ENCODE data around the gene TRERF1. TPM values are rescaled to one million over a fixed set of nuclear protein-coding genes. Genes with fewer than 3 reads are reported as not detected.

The TRERF1 gene
- total and polyA plus RNA-seq, 2 of the 4 experiments (the other 2 are of a cell fraction) = 6.3 to 9.9 TPM

GRCh38 chr6:42225419-42225818, 226.3 kb downstream of the TRERF1 start:
- dilution Hi-C loops (cut with HindIII; ENCODE audit: low sequenced_read_pairs, unreplicated experiment) = no loop called here
- no peak overlapping the region for H3K9ac ChIP-seq (ENCODE audit: low read depth, low read length)
- H3K4me1 ChIP-seq (ENCODE audit: control insufficient read depth, insufficient read depth, low read length) = peaks cover 15% of the 10 kb centered on the region
- no peak overlapping the region for H2BK15ac ChIP-seq (ENCODE audit: low read depth, low read length)
- ChIA-PET POLR2A (ENCODE audit: unreplicated experiment) (no interaction called here), CTCF (interaction anchor here (0.6 to 1.3 kb wide), 3 partner anchors 24 to 322 kb away, joined by 3 to 6 read pairs (median 3); no protein-coding TSS in a partner anchor)
- H4K5ac ChIP-seq (ENCODE audit: low read depth, low read length) = no peak overlapping the region
- H2AK5ac ChIP-seq (ENCODE audit: low read depth, low read length) = no peak overlapping the region
- no peak overlapping the region for H2AK9ac ChIP-seq (replicated peaks; ENCODE audit: low read depth, low read length, poor library complexity)
- WGBS, 2 experiments (ENCODE audit: extremely low coverage in 2 of 2, insufficient read length in 1 of 2) = no CpG with 5 or more reads among the region's 4 CpGs
- no peaks in the 10 kb centered on the region for H3K9me3 ChIP-seq (ENCODE audit: control insufficient read depth, insufficient read depth, low read length)
- no TSS peak for BruUV-seq (replicated peaks)
- no peak for ATAC-seq (ENCODE audit: low read depth)
- no peak overlapping the region for H3K4me2 ChIP-seq (ENCODE audit: low read depth, low read length)
- no peak overlapping the region for H3K23ac ChIP-seq (ENCODE audit: low read depth, low read length)
- no peak overlapping the region for H3K18ac ChIP-seq (ENCODE audit: low read depth, low read length)
- no peak overlapping the region for H3K4ac ChIP-seq (ENCODE audit: low read depth, low read length)
- H3K4me3 ChIP-seq (ENCODE audit: insufficient read depth, low read depth, low read length) = no peak overlapping the region
- H3K27ac ChIP-seq (ENCODE audit: insufficient read depth, low read length) = no peak overlapping the region
- H2BK120ac ChIP-seq (ENCODE audit: low read depth, low read length) = peak overlapping the region; percentile 5; the same call in 1 of the 2 replicates
- H3K9me1 ChIP-seq (ENCODE audit: insufficient read depth, low read length) = peaks cover 26% of the 10 kb centered on the region
- no peaks in the 10 kb centered on the region for H4K20me1 ChIP-seq (ENCODE audit: insufficient read depth, low read length)
- H3K14ac ChIP-seq (replicated peaks; ENCODE audit: low read depth, low read length) = no peak overlapping the region
- intact Hi-C loops (cut with micrococcal nuclease) = loop anchor here (10.0 kb wide), 1 partner anchor 109 kb away; no protein-coding TSS in a partner anchor
- no peak overlapping the region for H2AFZ ChIP-seq (replicated peaks; ENCODE audit: low read length, poor library complexity)
- no peak overlapping the region; a peak in 1 of 4 replicates for H4K8ac ChIP-seq (ENCODE audit: low read depth in 2 of 2, low read length in 2 of 2)
- no peak for DNase-seq
- no peak overlapping the region for H3K56ac ChIP-seq (ENCODE audit: extremely low read depth, insufficient read depth, low read length)
- in situ Hi-C loops (cut with MboI; ENCODE audit: low sequenced_read_pairs) = no loop called here
- no peak overlapping the region for H2BK20ac ChIP-seq (ENCODE audit: low read depth, low read length)
- no peaks in the 10 kb centered on the region for H3K27me3 ChIP-seq (ENCODE audit: control insufficient read depth, insufficient read depth, low read length)
- peak overlapping the region; percentile 91 for H2BK5ac ChIP-seq (ENCODE audit: low read depth, low read length, poor library complexity, severe bottlenecking)
- TF ChIP-seq MAZ (IDR thresholded peaks at IDR 0.05; ENCODE audit: borderline replicate concordance, low read depth, low read length) (no peak), BHLHE40 (IDR thresholded peaks at IDR 0.05; ENCODE audit: low read depth, low read length) (no peak), CHD1 (IDR thresholded peaks at IDR 0.05; ENCODE audit: low read depth, low read length) (no peak), NFE2L2 (IDR thresholded peaks at IDR 0.05; ENCODE audit: low read depth, low read length) (no peak), RFX5 (IDR thresholded peaks at IDR 0.05; ENCODE audit: low read depth, low read length) (no peak), MAFK (IDR thresholded peaks at IDR 0.05; ENCODE audit: low read depth, low read length) (no peak), FOS (IDR thresholded peaks at IDR 0.05; ENCODE audit: low read depth, low read length) (no peak), CTCF (conservative IDR thresholded peaks at IDR 0.05; ENCODE audit: low read depth, low read length) (no peak), CEBPB (IDR thresholded peaks at IDR 0.05; ENCODE audit: low read depth, low read length) (no peak), POLR2A (IDR thresholded peaks at IDR 0.05; ENCODE audit: low read depth, low read length) (no peak), RCOR1 (IDR thresholded peaks at IDR 0.05; ENCODE audit: insufficient replicate concordance, low read length) (no peak), USF2 (IDR thresholded peaks at IDR 0.05; ENCODE audit: low read depth, low read length) (no peak)
- peaks cover 3 to 22% of the 10 kb centered on the region in 2 experiments; a peak in 2 of 4 replicates for H3K79me1 ChIP-seq (ENCODE audit: low read depth in 1 of 2, low read length in 2 of 2)
- H4K91ac ChIP-seq (ENCODE audit: insufficient read depth, low read depth, low read length) = no peak overlapping the region
- H3K36me3 ChIP-seq (ENCODE audit: control insufficient read depth, insufficient read depth, low read length) = peaks cover 13% of the 10 kb centered on the region

Data from IMR-90 (cell line).